IMR-90 (cell line): Measurements from ENCODE around the gene ATRAID. TPM values are rescaled to one million over a fixed set of nuclear protein-coding genes. Genes with fewer than 3 reads are reported as not detected.

Source experiments
- ATAC-seq: fragments of 200-7000 bp; cut with Tn5 transposase; 2 replicates; pipeline ENCODE4 v1.9.1; 2020; ENCODE audit warnings: low read depth, mild to moderate bottlenecking, moderate library complexity
- BruUV-seq: library from RNA; stranded (reverse); fragments of 400-500 nt; replicated peaks from 2 replicates; lab custom pipeline; 2021; lab: Mats Ljungman, UMichigan
- CTCF ChIA-PET: fragments of 300-600 bp; formaldehyde crosslinking; extraction: SDS; loops from one replicate; lab custom pipeline; 2021; ENCODE audit warnings: antibody characterized with exemption; lab: Yijun Ruan, JAX
- POLR2A ChIA-PET: fragments of 300-600 bp; sonication (Branson Sonifier 250); formaldehyde crosslinking; loops from one replicate; lab custom pipeline; 2022; ENCODE audit warnings: antibody characterized with exemption; ENCODE audit not compliant: unreplicated experiment; lab: Charles Lee
- DNase-seq: peaks from one replicate; pipeline ENCODE4 v3.0.0; 2013
- H2AFZ ChIP-seq: replicated peaks from 2 replicates; pipeline ENCODE3; 2013; ENCODE audit warnings: low read length, mild to moderate bottlenecking; ENCODE audit not compliant: poor library complexity
- H2AK5ac ChIP-seq: 2 replicates; pipeline ENCODE4 v1.6.1; 2013; ENCODE audit warnings: low read depth, low read length, inconsistent platforms
- H2AK9ac ChIP-seq: replicated peaks from 2 replicates; pipeline ENCODE3; 2013; ENCODE audit warnings: mild to moderate bottlenecking, low read depth, low read length, moderate library complexity; ENCODE audit not compliant: poor library complexity
- H2BK120ac ChIP-seq: 2 replicates; pipeline ENCODE4 v1.6.1; 2013; ENCODE audit warnings: low read depth, low read length, inconsistent platforms
- H2BK15ac ChIP-seq: 3 replicates; pipeline ENCODE4 v1.6.1; 2013; ENCODE audit warnings: low read depth, low read length, inconsistent platforms
- H2BK20ac ChIP-seq: 2 replicates; pipeline ENCODE4 v1.6.1; 2013; ENCODE audit warnings: low read depth, mild to moderate bottlenecking, inconsistent platforms, low read length, moderate library complexity
- H2BK5ac ChIP-seq: 2 replicates; pipeline ENCODE4 v1.6.1; 2013; ENCODE audit warnings: mild to moderate bottlenecking, low read depth, low read length, inconsistent platforms; ENCODE audit not compliant: poor library complexity, severe bottlenecking
- H3K14ac ChIP-seq: replicated peaks from 2 replicates; pipeline ENCODE4 v1.6.1; 2013; ENCODE audit warnings: low read depth, low read length, inconsistent platforms
- H3K18ac ChIP-seq: 2 replicates; pipeline ENCODE4 v1.6.1; 2013; ENCODE audit warnings: low read depth, low read length, control low read depth
- H3K23ac ChIP-seq: 2 replicates; pipeline ENCODE4 v1.6.1; 2013; ENCODE audit warnings: low read depth, low read length, inconsistent platforms
- H3K27ac ChIP-seq: 2 replicates; pipeline ENCODE4 v1.5.1; 2013; ENCODE audit warnings: mild to moderate bottlenecking, control low read depth, low read length; ENCODE audit not compliant: insufficient read depth
- H3K27me3 ChIP-seq: 2 replicates; pipeline ENCODE4 v1.6.1; 2013; ENCODE audit warnings: low read length; ENCODE audit not compliant: control insufficient read depth, insufficient read depth
- H3K36me3 ChIP-seq: 2 replicates; pipeline ENCODE4 v1.6.1; 2013; ENCODE audit warnings: low read length, mixed read lengths; ENCODE audit not compliant: control insufficient read depth, insufficient read depth
- H3K4ac ChIP-seq: 2 replicates; pipeline ENCODE4 v1.6.1; 2013; ENCODE audit warnings: low read depth, low read length, inconsistent platforms
- H3K4me1 ChIP-seq: 2 replicates; pipeline ENCODE4 v1.6.1; 2013; ENCODE audit warnings: low read length, mixed read lengths; ENCODE audit not compliant: control insufficient read depth, insufficient read depth
- H3K4me2 ChIP-seq: 2 replicates; pipeline ENCODE4 v1.6.1; 2013; ENCODE audit warnings: low read depth, mild to moderate bottlenecking, control low read depth, low read length, moderate library complexity
- H3K4me3 ChIP-seq: 2 replicates; pipeline ENCODE4 v1.5.1; 2013; ENCODE audit warnings: low read depth, mild to moderate bottlenecking, control low read depth, low read length, moderate library complexity; ENCODE audit not compliant: insufficient read depth
- H3K56ac ChIP-seq: 2 replicates; pipeline ENCODE4 v1.6.1; 2013; ENCODE audit warnings: low read length, inconsistent platforms; ENCODE audit not compliant: insufficient read depth; ENCODE audit errors: extremely low read depth
- H3K79me1 ChIP-seq, 2 experiments: 2 replicates each; pipeline ENCODE4 v1.6.1; 2013; ENCODE audit warnings: low read length in 2 of 2, inconsistent platforms in 1 of 2, low read depth in 1 of 2
- H3K9ac ChIP-seq: 2 replicates; pipeline ENCODE4 v1.6.1; 2013; ENCODE audit warnings: low read depth, low read length, control low read depth
- H3K9me1 ChIP-seq: 2 replicates; pipeline ENCODE4 v1.6.1; 2013; ENCODE audit warnings: low read length, inconsistent platforms; ENCODE audit not compliant: insufficient read depth
- H3K9me3 ChIP-seq: 2 replicates; pipeline ENCODE4 v1.6.1; 2013; ENCODE audit warnings: low read length; ENCODE audit not compliant: control insufficient read depth, insufficient read depth
- H4K20me1 ChIP-seq: 2 replicates; pipeline ENCODE4 v1.6.1; 2013; ENCODE audit warnings: low read length, inconsistent platforms; ENCODE audit not compliant: insufficient read depth
- H4K5ac ChIP-seq: 2 replicates; pipeline ENCODE4 v1.6.1; 2013; ENCODE audit warnings: mild to moderate bottlenecking, low read depth, low read length, control low read depth
- H4K8ac ChIP-seq, 2 experiments: 2 replicates each; pipeline ENCODE4 v1.6.1; 2013; ENCODE audit warnings: low read depth in 2 of 2, low read length in 2 of 2, control low read depth in 1 of 2, inconsistent platforms in 1 of 2
- H4K91ac ChIP-seq: 2 replicates; pipeline ENCODE4 v1.6.1; 2013; ENCODE audit warnings: low read depth, low read length, inconsistent platforms; ENCODE audit not compliant: insufficient read depth
- BHLHE40 ChIP-seq: fragments of 150-350 bp; IDR thresholded peaks from 2 replicates; pipeline ENCODE4 v1.6.1; 2016; ENCODE audit warnings: mild to moderate bottlenecking, low read depth, low read length
- CHD1 ChIP-seq: IDR thresholded peaks from 2 replicates; pipeline ENCODE4 v1.6.1; 2012; ENCODE audit warnings: low read depth, low read length, improper control_type of control experiment
- FOS ChIP-seq: fragments of 150-350 bp; IDR thresholded peaks from 2 replicates; pipeline ENCODE4 v1.6.1; 2016; ENCODE audit warnings: low read depth, low read length
- MAFK ChIP-seq: IDR thresholded peaks from 2 replicates; pipeline ENCODE4 v1.6.1; 2012; ENCODE audit warnings: low read depth, low read length, improper control_type of control experiment
- MAZ ChIP-seq: IDR thresholded peaks from 2 replicates; pipeline ENCODE4 v1.6.1; 2012; ENCODE audit warnings: low read depth, mild to moderate bottlenecking, low read length, improper control_type of control experiment, moderate library complexity, borderline replicate concordance
- MXI1 ChIP-seq: IDR thresholded peaks from 2 replicates; pipeline ENCODE4 v1.6.1; 2012; ENCODE audit warnings: low read depth, mild to moderate bottlenecking, low read length, moderate library complexity, borderline replicate concordance
- NFE2L2 ChIP-seq: fragments of 150-350 bp; IDR thresholded peaks from 2 replicates; pipeline ENCODE4 v1.6.1; 2016; ENCODE audit warnings: low read depth, mild to moderate bottlenecking, low read length
- POLR2A ChIP-seq: IDR thresholded peaks from 2 replicates; pipeline ENCODE4 v1.6.1; 2012; ENCODE audit warnings: mild to moderate bottlenecking, low read depth, low read length
- RAD21 ChIP-seq: IDR thresholded peaks from 2 replicates; pipeline ENCODE4 v1.6.1; 2012; ENCODE audit warnings: low read length, improper control_type of control experiment
- RCOR1 ChIP-seq: IDR thresholded peaks from 2 replicates; pipeline ENCODE4 v1.6.1; 2012; ENCODE audit warnings: mild to moderate bottlenecking, low read length, improper control_type of control experiment; ENCODE audit not compliant: insufficient replicate concordance
- RFX5 ChIP-seq: IDR thresholded peaks from 2 replicates; pipeline ENCODE4 v1.8.0; 2012; ENCODE audit warnings: low read depth, mild to moderate bottlenecking, low read length, moderate library complexity
- SMC3 ChIP-seq: fragments of 150-350 bp; IDR thresholded peaks from 2 replicates; pipeline ENCODE4 v1.6.1; 2016; ENCODE audit warnings: low read depth, mild to moderate bottlenecking, antibody characterized with exemption, low read length, moderate library complexity
- WGBS, 2 experiments: methylation state at CpG; one replicate each; pipeline versions ENCODE4 v1.1.5 to v1.1.7; 2013; ENCODE audit warnings: missing lambda C conversion rate in 2 of 2; ENCODE audit not compliant: insufficient read length in 1 of 2; ENCODE audit errors: extremely low coverage in 2 of 2; 5-methylcytosine and 5-hydroxymethylcytosine counted together
- dilution Hi-C: fragments of 300-500 bp; cut with HindIII; formaldehyde crosslinking; loops from one replicate; pipeline ENCODE4 v1.14.3; 2018; ENCODE audit warnings: low sequenced_read_pairs; ENCODE audit not compliant: unreplicated experiment
- in situ Hi-C: fragments of 300-500 bp; cut with MboI; formaldehyde crosslinking; loops from 3 replicates; pipeline ENCODE4 v1.14.3; 2019; ENCODE audit warnings: low sequenced_read_pairs, inconsistent platforms, mixed read lengths
- intact Hi-C: fragments of 100-400 bp; cut with micrococcal nuclease; formaldehyde crosslinking; loops from 2 replicates; pipeline ENCODE4 v1.10.0; 2022
- polyA plus RNA-seq, 3 experiments: library from polyadenylated mRNA; depleted of rRNA; stranded (reverse); fragments of >200 nt; gene quantifications; 2 replicates each; pipeline ENCODE4 v1.2.3, GENCODE V29; 2012; ENCODE audit warnings: low replicate concordance in 1 of 3
- total RNA-seq: library from RNA; depleted of rRNA; stranded (reverse); fragments of >200 nt; gene quantifications from 2 replicates; pipeline ENCODE4 v1.2.3, GENCODE V29; 2012
- TF ChIP-seq, protein P1 (sequence below): conservative IDR thresholded peaks from 2 replicates; pipeline ENCODE4 v1.5.1; 2012; ENCODE audit warnings: mild to moderate bottlenecking, low read depth, low read length, improper control_type of control experiment
- TF ChIP-seq, protein P2 (sequence below): fragments of 150-350 bp; IDR thresholded peaks from 2 replicates; pipeline ENCODE4 v1.6.1; 2017; ENCODE audit warnings: mild to moderate bottlenecking, antibody characterized with exemption, low read length, low read depth

The ATRAID gene
- total and polyA plus RNA-seq, 2 of the 4 experiments (the other 2 are of a cell fraction) = 138 to 173 TPM

- no peak overlapping the region for H4K8ac ChIP-seq
- no peaks in the 10 kb centered on the region for H3K4me1 ChIP-seq
- no TSS peak for BruUV-seq
- H3K9ac ChIP-seq = no peak overlapping the region
- no peak overlapping the region for H3K14ac ChIP-seq
- H3K9me3 ChIP-seq = no peaks in the 10 kb centered on the region
- no peak overlapping the region for H3K4ac ChIP-seq
- H3K27ac ChIP-seq = no peak overlapping the region
- H2BK15ac ChIP-seq = no peak overlapping the region
- H2BK120ac ChIP-seq = no peak overlapping the region
- no peak for DNase-seq
- intact Hi-C loops (no loop called here), in situ Hi-C loops (no loop called here), dilution Hi-C loops (no loop called here)
- TF ChIP-seq CHD1 = no peak
- no peak for TF ChIP-seq RCOR1
- TF ChIP-seq MAFK = no peak
- no peak for TF ChIP-seq MXI1
- TF ChIP-seq RAD21 = no peak
- no peak for TF ChIP-seq BHLHE40
- TF ChIP-seq, protein P1, sequence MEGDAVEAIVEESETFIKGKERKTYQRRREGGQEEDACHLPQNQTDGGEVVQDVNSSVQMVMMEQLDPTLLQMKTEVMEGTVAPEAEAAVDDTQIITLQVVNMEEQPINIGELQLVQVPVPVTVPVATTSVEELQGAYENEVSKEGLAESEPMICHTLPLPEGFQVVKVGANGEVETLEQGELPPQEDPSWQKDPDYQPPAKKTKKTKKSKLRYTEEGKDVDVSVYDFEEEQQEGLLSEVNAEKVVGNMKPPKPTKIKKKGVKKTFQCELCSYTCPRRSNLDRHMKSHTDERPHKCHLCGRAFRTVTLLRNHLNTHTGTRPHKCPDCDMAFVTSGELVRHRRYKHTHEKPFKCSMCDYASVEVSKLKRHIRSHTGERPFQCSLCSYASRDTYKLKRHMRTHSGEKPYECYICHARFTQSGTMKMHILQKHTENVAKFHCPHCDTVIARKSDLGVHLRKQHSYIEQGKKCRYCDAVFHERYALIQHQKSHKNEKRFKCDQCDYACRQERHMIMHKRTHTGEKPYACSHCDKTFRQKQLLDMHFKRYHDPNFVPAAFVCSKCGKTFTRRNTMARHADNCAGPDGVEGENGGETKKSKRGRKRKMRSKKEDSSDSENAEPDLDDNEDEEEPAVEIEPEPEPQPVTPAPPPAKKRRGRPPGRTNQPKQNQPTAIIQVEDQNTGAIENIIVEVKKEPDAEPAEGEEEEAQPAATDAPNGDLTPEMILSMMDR = no peak
- TF ChIP-seq, protein P2, sequence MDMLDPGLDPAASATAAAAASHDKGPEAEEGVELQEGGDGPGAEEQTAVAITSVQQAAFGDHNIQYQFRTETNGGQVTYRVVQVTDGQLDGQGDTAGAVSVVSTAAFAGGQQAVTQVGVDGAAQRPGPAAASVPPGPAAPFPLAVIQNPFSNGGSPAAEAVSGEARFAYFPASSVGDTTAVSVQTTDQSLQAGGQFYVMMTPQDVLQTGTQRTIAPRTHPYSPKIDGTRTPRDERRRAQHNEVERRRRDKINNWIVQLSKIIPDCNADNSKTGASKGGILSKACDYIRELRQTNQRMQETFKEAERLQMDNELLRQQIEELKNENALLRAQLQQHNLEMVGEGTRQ = no peak
- TF ChIP-seq SMC3 = no peak
- no peak for TF ChIP-seq RFX5
- no peak for TF ChIP-seq NFE2L2
- no peak for TF ChIP-seq MAZ
- TF ChIP-seq FOS = no peak
- TF ChIP-seq POLR2A = no peak
- H3K23ac ChIP-seq = no peak overlapping the region
- peaks cover 11% of the 10 kb centered on the region for H3K27me3 ChIP-seq
- H2AFZ ChIP-seq = peak overlapping the region; percentile 18
- no peak overlapping the region for H3K56ac ChIP-seq
- H3K4me2 ChIP-seq = no peak overlapping the region
- CTCF ChIA-PET = interaction anchor here (0.6 to 1.7 kb wide), 2 partner anchors 31 to 75 kb away, joined by 3 to 5 read pairs; no protein-coding TSS in a partner anchor
- no peak overlapping the region for H2BK5ac ChIP-seq
- POLR2A ChIA-PET = no interaction called here
- no peak overlapping the region for H3K18ac ChIP-seq
- H2AK5ac ChIP-seq = no peak overlapping the region
- no peak overlapping the region for H3K4me3 ChIP-seq
- peaks cover 3% of the 10 kb centered on the region; the same call in 1 of the 2 replicates for H3K36me3 ChIP-seq
- H4K91ac ChIP-seq = no peak overlapping the region
- no peak for ATAC-seq
- H3K79me1 ChIP-seq = no peaks in the 10 kb centered on the region
- H3K9me1 ChIP-seq = 0 out of 2 replicates have a peak, but pooled peaks cover 2% of the 10 kb centered on the region
- no peak overlapping the region for H4K5ac ChIP-seq
- no peak overlapping the region for H2AK9ac ChIP-seq
- no peak overlapping the region for H2BK20ac ChIP-seq
- H4K20me1 ChIP-seq = no peaks in the 10 kb centered on the region
- 56% methylated on average over 3 of the region's 12 CpGs; no CpG with 5 or more reads in 1 of the 2 experiments for WGBS, 2 experiments
These were observed 37.5 kb downstream of the ATRAID start for GRCh38 chr2:27249159-27249890.
